K562 (cell line): ENCODE data around the gene RRAS. TPM values are rescaled to one million over a fixed set of nuclear protein-coding genes. Genes with fewer than 3 reads are reported as not detected.

Source experiments
- ATAC-seq: fragments of 200-7000 bp; cut with Tn5 transposase; 3 replicates; pipeline ENCODE4 v1.9.1; 2020; ENCODE audit warnings: moderate library complexity
- BruUV-seq: library from RNA; stranded (reverse); fragments of 400-500 nt; replicated peaks from 2 replicates; lab custom pipeline; 2021; lab: Mats Ljungman, UMichigan
- CTCF ChIA-PET: fragments of 300-600 bp; formaldehyde crosslinking; extraction: SDS; loops from one replicate; lab custom pipeline; 2021; ENCODE audit warnings: low intra/inter-chr PET ratio; lab: Yijun Ruan, JAX
- POLR2A ChIA-PET: fragments of 300-600, 350-650 bp; sonication (Branson Sonifier 250); formaldehyde crosslinking; extraction: SDS; loops from one replicate; lab custom pipeline; 2021; ENCODE audit warnings: antibody characterized with exemption, inconsistent platforms; lab: Yijun Ruan, JAX
- DNase-seq, 4 experiments: peaks; one replicate each; pipeline versions ENCODE4 v3.0.0 to v3.0.0-alpha.2; 2011 to 2018; ENCODE audit warnings: low spot score in 3 of 4, mixed read lengths in 3 of 4; ENCODE audit errors: extremely low read depth in 1 of 4
- FAIRE-seq: peaks from 2 replicates; lab custom pipeline; 2011; peaks lifted over from hg19 to GRCh38; lab: Jason Lieb, UNC
- H2AFZ ChIP-seq: 2 replicates; pipeline ENCODE4 v1.6.0; 2011; ENCODE audit warnings: low read depth, low read length, control low read depth, inconsistent platforms
- H3K27ac ChIP-seq: fragments of 200-600 bp; 3 replicates; pipeline ENCODE4 v1.8.0; 2011; ENCODE audit warnings: low read depth, mild to moderate bottlenecking, control low read depth, inconsistent platforms, low read length, moderate library complexity, mixed read lengths; ENCODE audit errors: extremely low read depth
- H3K27me3 ChIP-seq, 2 experiments: fragments of 300-600 bp in 1 of 2; 2 replicates in 1 of 2; 3 replicates in 1 of 2; pipeline versions ENCODE4 v1.6.0 to v1.8.0; 2011; ENCODE audit warnings: inconsistent platforms in 2 of 2, low read length in 2 of 2, mild to moderate bottlenecking in 1 of 2, mixed read lengths in 1 of 2, moderate library complexity in 1 of 2; ENCODE audit not compliant: control insufficient read depth in 2 of 2, insufficient read depth in 2 of 2
- H3K36me3 ChIP-seq: fragments of 300-600 bp; 3 replicates; pipeline ENCODE4 v1.8.0; 2011; ENCODE audit warnings: mild to moderate bottlenecking, low read length, inconsistent platforms; ENCODE audit not compliant: control insufficient read depth, insufficient read depth
- H3K4me1 ChIP-seq, 2 experiments: fragments of 200-600 bp in 1 of 2; replicated peaks in 1 of 2; 2 replicates in 1 of 2; 3 replicates in 1 of 2; pipeline versions ENCODE4 v1.5.1 to v1.8.0; 2011; ENCODE audit warnings: inconsistent platforms in 2 of 2, low read length in 2 of 2, mild to moderate bottlenecking in 1 of 2, mixed read lengths in 1 of 2, moderate library complexity in 1 of 2; ENCODE audit not compliant: control insufficient read depth in 2 of 2, insufficient read depth in 2 of 2
- H3K4me2 ChIP-seq: 2 replicates; pipeline ENCODE4 v1.6.1; 2011; ENCODE audit warnings: low read length, control low read depth, inconsistent platforms, mixed read lengths; ENCODE audit not compliant: insufficient read depth
- H3K4me3 ChIP-seq: fragments of 200-600 bp; sonication (generic), shearing (Covaris generic); 2 replicates; pipeline ENCODE4 v1.5.1; 2016; ENCODE audit warnings: control low read depth, inconsistent platforms
- H3K79me2 ChIP-seq: fragments of 200-600 bp; 3 replicates; pipeline ENCODE4 v1.8.0; 2011; ENCODE audit warnings: low read length, inconsistent platforms; ENCODE audit not compliant: control insufficient read depth, insufficient read depth
- H3K9ac ChIP-seq, 2 experiments: 2 replicates each; pipeline versions ENCODE4 v1.6.0 to v1.6.1; 2011; ENCODE audit warnings: low read depth in 2 of 2, low read length in 2 of 2, control low read depth in 1 of 2, inconsistent platforms in 1 of 2, mild to moderate bottlenecking in 1 of 2, mixed read lengths in 1 of 2; ENCODE audit not compliant: insufficient read depth in 1 of 2
- H3K9me1 ChIP-seq: one replicate; pipeline ENCODE4 v1.6.0; 2011; ENCODE audit warnings: inconsistent platforms, mild to moderate bottlenecking, low read length, moderate library complexity; ENCODE audit not compliant: control insufficient read depth, insufficient read depth
- H3K9me3 ChIP-seq: replicated peaks from 2 replicates; pipeline ENCODE4 v1.5.1; 2011; ENCODE audit warnings: low read depth, low read length, inconsistent platforms; ENCODE audit not compliant: control insufficient read depth, insufficient read depth
- H4K20me1 ChIP-seq: replicated peaks from 2 replicates; pipeline ENCODE4 v1.6.1; 2011; ENCODE audit warnings: low read length, inconsistent platforms, mixed read lengths; ENCODE audit not compliant: control insufficient read depth, insufficient read depth
- ARID1B ChIP-seq: fragments of 450-650 bp; IDR thresholded peaks from 2 replicates; pipeline ENCODE4 v1.6.1; 2016; ENCODE audit warnings: antibody characterized with exemption, mild to moderate bottlenecking, inconsistent platforms
- GTF2E2 ChIP-seq: fragments of 200-800 bp; sonication (Bioruptor generic); IDR thresholded peaks from 2 replicates; pipeline ENCODE4 v1.6.1; 2016; ENCODE audit warnings: missing genetic modification characterization, missing compliant biosample characterization
- HNRNPL ChIP-seq: fragments of 200-400 bp; formaldehyde crosslinking; IDR thresholded peaks from 2 replicates; pipeline ENCODE4 v1.6.1; 2017; ENCODE audit warnings: low read depth, mild to moderate bottlenecking, low read length
- KDM2B ChIP-seq: fragments of 250-450 bp; sonication (Bioruptor Pico); IDR thresholded peaks from 2 replicates; pipeline ENCODE4 v1.8.0; 2021; ENCODE audit warnings: mild to moderate bottlenecking, moderate library complexity
- MYNN ChIP-seq, 2 experiments: sonication (generic); formaldehyde crosslinking in 1 of 2; IDR thresholded peaks; 2 replicates each; pipeline versions ENCODE4 v1.5.0 to v1.6.1; 2016 to 2020; ENCODE audit warnings: antibody characterized with exemption in 1 of 2, missing genetic modification reagents in 1 of 2
- POLR2B ChIP-seq: fragments of 450-650 bp; IDR thresholded peaks from 2 replicates; pipeline ENCODE4 v1.6.1; 2018; ENCODE audit warnings: low read depth; ENCODE audit not compliant: partially characterized antibody
- PRPF4 ChIP-seq: fragments of 200-400 bp; formaldehyde crosslinking; IDR thresholded peaks from one replicate; pipeline ENCODE4 v1.6.1; 2017; ENCODE audit warnings: low read length, low read depth, mild to moderate bottlenecking; ENCODE audit not compliant: insufficient read depth, poor library complexity, severe bottlenecking
- WGBS: fragments of 100-300 bp; shearing (Covaris generic); methylation state at CpG from one replicate; pipeline ENCODE4 v1.1.6; 2016; ENCODE audit warnings: low coverage, mixed read lengths; ENCODE audit not compliant: insufficient coverage; ENCODE audit errors: missing lambda C conversion rate; 5-methylcytosine and 5-hydroxymethylcytosine counted together
- in situ Hi-C: fragments of 300-500 bp; cut with MboI; formaldehyde crosslinking; loops from 4 replicates; pipeline ENCODE4 v1.15.0; 2018; ENCODE audit warnings: inconsistent platforms, mixed read lengths
- intact Hi-C: fragments of 100-400 bp; cut with micrococcal nuclease; formaldehyde crosslinking; loops from 2 replicates; pipeline ENCODE4 v1.14.2; 2022
- polyA plus RNA-seq, 8 experiments: library from polyadenylated mRNA; depleted of rRNA in 4 of 8; stranded (reverse) in 5 of 8; unstranded in 3 of 8; fragments of >200 nt; fragmentation: Nextera tagmentation in 2 of 8; fragmentation: Illumina TruSeq in 1 of 8; extraction: Ambion mirVana in 2 of 8; extraction: Trizol in 1 of 8; gene quantifications; 2 replicates each; pipeline versions ENCODE4 v1.2.1 to v1.2.3, GENCODE V29; 2011 to 2014; ENCODE audit warnings: inconsistent platforms in 1 of 8, missing spikeins in 1 of 8
- total RNA-seq, 7 experiments: library from RNA; depleted of rRNA in 6 of 7; stranded (reverse); fragments of >200 nt in 6 of 7; fragmentation: Illumina TruSeq in 2 of 7; extraction: Trizol in 2 of 7; gene quantifications; 2 replicates each; pipeline versions ENCODE4 v1.2.1 to v1.2.3, GENCODE V29; 2011 to 2021; ENCODE audit warnings: low replicate concordance in 1 of 7
- TF ChIP-seq, protein P1 (sequence below): fragments of 250-450 bp; sonication (Bioruptor Pico); IDR thresholded peaks from 2 replicates; pipeline ENCODE4 v1.8.0; 2021; ENCODE audit warnings: moderate library complexity, mild to moderate bottlenecking, inconsistent platforms
- TF ChIP-seq, protein P2 (sequence below), 2 experiments: fragments of 450-650 bp; formaldehyde crosslinking in 1 of 2; IDR thresholded peaks; 2 replicates each; pipeline versions ENCODE4 v1.4.0 to v1.6.1; 2014 to 2020; ENCODE audit warnings: mild to moderate bottlenecking in 2 of 2, borderline replicate concordance in 1 of 2, low read depth in 1 of 2
- TF ChIP-seq, protein P3 (sequence below): fragments of 450-650 bp; IDR thresholded peaks from 2 replicates; pipeline ENCODE4 v1.6.1; 2018; ENCODE audit warnings: mild to moderate bottlenecking, low read depth; ENCODE audit not compliant: partially characterized antibody

RRAS gene
- total and polyA plus RNA-seq, 9 of the 15 experiments (the other 6 are each of a cell fraction or from before 2014, with no cell fraction given), result 0.70 to 17.3 (median 8.2) TPM

GRCh38 chr19:49653466-49653806 is 13.5 kb upstream of the RRAS start:
- FAIRE-seq (no peak), ATAC-seq (no peak), DNase-seq (no peak)
- Histone ChIP-seq H2AFZ (no peak overlapping the region), H3K27ac (no peak overlapping the region), H4K20me1 (0 out of 2 replicates have a peak, but pooled peaks cover 4% of the 10 kb centered on the region), H3K4me1 (peaks cover 0 to 15% of the 10 kb centered on the region in 2 experiments; a peak in 2 of 5 replicates), H3K36me3 (peaks cover 85% of the 10 kb centered on the region; the same call in 2 of the 3 replicates), H3K79me2 (no peaks in the 10 kb centered on the region), H3K9ac (no peak overlapping the region), H3K4me3 (no peak overlapping the region), H3K27me3 (no peaks in the 10 kb centered on the region), H3K4me2 (no peak overlapping the region), H3K9me1 (no peaks in the 10 kb centered on the region), H3K9me3 (no peaks in the 10 kb centered on the region; the same call in 1 of the 2 replicates)
- ChIA-PET CTCF (no interaction called here), POLR2A (interaction anchor here (4.3 to 4.8 kb wide), 2 partner anchors 11 to 13 kb away, joined by 27 to 28 read pairs; partner anchors contain the start of genes BCL2L12, IRF3 and SCAF1)
- 100% methylated on average over 2 of the region's 13 CpGs for WGBS
- in situ Hi-C loops, result no loop called here
- BruUV-seq, result no TSS peak
- intact Hi-C loops, result no loop called here
- TF ChIP-seq PRPF4 (no peak), HNRNPL (no peak), GTF2E2 (tag) (no peak), ARID1B (no peak), MYNN (IDR thresholded peaks at IDR 0.05) (no peak), MYNN (CRISPR knock-in tag; IDR thresholded peaks at IDR 0.05) (no peak), KDM2B (no peak), POLR2B (peak; percentile 23)
- TF ChIP-seq, protein P1, sequence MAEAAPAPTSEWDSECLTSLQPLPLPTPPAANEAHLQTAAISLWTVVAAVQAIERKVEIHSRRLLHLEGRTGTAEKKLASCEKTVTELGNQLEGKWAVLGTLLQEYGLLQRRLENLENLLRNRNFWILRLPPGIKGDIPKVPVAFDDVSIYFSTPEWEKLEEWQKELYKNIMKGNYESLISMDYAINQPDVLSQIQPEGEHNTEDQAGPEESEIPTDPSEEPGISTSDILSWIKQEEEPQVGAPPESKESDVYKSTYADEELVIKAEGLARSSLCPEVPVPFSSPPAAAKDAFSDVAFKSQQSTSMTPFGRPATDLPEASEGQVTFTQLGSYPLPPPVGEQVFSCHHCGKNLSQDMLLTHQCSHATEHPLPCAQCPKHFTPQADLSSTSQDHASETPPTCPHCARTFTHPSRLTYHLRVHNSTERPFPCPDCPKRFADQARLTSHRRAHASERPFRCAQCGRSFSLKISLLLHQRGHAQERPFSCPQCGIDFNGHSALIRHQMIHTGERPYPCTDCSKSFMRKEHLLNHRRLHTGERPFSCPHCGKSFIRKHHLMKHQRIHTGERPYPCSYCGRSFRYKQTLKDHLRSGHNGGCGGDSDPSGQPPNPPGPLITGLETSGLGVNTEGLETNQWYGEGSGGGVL (CRISPR knock-in tag), result no peak
- TF ChIP-seq, protein P2, sequence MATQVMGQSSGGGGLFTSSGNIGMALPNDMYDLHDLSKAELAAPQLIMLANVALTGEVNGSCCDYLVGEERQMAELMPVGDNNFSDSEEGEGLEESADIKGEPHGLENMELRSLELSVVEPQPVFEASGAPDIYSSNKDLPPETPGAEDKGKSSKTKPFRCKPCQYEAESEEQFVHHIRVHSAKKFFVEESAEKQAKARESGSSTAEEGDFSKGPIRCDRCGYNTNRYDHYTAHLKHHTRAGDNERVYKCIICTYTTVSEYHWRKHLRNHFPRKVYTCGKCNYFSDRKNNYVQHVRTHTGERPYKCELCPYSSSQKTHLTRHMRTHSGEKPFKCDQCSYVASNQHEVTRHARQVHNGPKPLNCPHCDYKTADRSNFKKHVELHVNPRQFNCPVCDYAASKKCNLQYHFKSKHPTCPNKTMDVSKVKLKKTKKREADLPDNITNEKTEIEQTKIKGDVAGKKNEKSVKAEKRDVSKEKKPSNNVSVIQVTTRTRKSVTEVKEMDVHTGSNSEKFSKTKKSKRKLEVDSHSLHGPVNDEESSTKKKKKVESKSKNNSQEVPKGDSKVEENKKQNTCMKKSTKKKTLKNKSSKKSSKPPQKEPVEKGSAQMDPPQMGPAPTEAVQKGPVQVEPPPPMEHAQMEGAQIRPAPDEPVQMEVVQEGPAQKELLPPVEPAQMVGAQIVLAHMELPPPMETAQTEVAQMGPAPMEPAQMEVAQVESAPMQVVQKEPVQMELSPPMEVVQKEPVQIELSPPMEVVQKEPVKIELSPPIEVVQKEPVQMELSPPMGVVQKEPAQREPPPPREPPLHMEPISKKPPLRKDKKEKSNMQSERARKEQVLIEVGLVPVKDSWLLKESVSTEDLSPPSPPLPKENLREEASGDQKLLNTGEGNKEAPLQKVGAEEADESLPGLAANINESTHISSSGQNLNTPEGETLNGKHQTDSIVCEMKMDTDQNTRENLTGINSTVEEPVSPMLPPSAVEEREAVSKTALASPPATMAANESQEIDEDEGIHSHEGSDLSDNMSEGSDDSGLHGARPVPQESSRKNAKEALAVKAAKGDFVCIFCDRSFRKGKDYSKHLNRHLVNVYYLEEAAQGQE (IDR thresholded peaks at IDR 0.05; ENCODE audit: borderline replicate concordance), result no peak
- TF ChIP-seq, protein P2 (CRISPR knock-in tag; IDR thresholded peaks at IDR 0.05; ENCODE audit: low read depth), result no peak
- TF ChIP-seq, protein P3, sequence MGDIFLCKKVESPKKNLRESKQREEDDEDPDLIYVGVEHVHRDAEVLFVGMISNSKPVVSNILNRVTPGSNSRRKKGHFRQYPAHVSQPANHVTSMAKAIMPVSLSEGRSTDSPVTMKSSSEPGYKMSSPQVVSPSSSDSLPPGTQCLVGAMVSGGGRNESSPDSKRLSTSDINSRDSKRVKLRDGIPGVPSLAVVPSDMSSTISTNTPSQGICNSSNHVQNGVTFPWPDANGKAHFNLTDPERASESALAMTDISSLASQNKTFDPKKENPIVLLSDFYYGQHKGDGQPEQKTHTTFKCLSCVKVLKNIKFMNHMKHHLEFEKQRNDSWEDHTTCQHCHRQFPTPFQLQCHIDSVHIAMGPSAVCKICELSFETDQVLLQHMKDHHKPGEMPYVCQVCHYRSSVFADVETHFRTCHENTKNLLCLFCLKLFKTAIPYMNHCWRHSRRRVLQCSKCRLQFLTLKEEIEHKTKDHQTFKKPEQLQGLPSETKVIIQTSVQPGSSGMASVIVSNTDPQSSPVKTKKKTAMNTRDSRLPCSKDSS, result no peak
